Left ventricle myocardium superior (tissue), 1 donor: Measurements from ENCODE around the gene HTR1B. TPM values are rescaled to one million over a fixed set of nuclear protein-coding genes. Genes with fewer than 3 reads are reported as not detected.

ENCODE experiments used
- ATAC-seq: fragments of 200-7000 bp; cut with Tn5 transposase; one replicate; pipeline ENCODE4 v1.9.1; 2020; ENCODE audit warnings: mild to moderate bottlenecking, moderate library complexity
- DNase-seq: peaks from one replicate; pipeline ENCODE4 v3.0.0-alpha.2; 2020
- intact Hi-C: fragments of 100-400 bp; cut with micrococcal nuclease; formaldehyde crosslinking; loops from one replicate; pipeline ENCODE4 v1.11.0; 2022
- long read RNA-seq: library from polyadenylated mRNA; unstranded; transcript quantifications from one replicate; pipeline ENCODE4 v2.0.0, GENCODE V29; 2021
- total RNA-seq: library from RNA; stranded (reverse); fragmentation: NEBNext Ultra II Directional; extraction: Animal tissue kit (Norgen Biotek cat#: 25700); gene quantifications from one replicate; pipeline ENCODE4 v1.2.1, GENCODE V29; 2021
- donor health status: DM: no; HTN: yes; CAD: no; lungs with severe emphysema.

The HTR1B gene, protein sequence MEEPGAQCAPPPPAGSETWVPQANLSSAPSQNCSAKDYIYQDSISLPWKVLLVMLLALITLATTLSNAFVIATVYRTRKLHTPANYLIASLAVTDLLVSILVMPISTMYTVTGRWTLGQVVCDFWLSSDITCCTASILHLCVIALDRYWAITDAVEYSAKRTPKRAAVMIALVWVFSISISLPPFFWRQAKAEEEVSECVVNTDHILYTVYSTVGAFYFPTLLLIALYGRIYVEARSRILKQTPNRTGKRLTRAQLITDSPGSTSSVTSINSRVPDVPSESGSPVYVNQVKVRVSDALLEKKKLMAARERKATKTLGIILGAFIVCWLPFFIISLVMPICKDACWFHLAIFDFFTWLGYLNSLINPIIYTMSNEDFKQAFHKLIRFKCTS
- total RNA-seq = not detected
- long read RNA-seq = 0 reads

DNA sequence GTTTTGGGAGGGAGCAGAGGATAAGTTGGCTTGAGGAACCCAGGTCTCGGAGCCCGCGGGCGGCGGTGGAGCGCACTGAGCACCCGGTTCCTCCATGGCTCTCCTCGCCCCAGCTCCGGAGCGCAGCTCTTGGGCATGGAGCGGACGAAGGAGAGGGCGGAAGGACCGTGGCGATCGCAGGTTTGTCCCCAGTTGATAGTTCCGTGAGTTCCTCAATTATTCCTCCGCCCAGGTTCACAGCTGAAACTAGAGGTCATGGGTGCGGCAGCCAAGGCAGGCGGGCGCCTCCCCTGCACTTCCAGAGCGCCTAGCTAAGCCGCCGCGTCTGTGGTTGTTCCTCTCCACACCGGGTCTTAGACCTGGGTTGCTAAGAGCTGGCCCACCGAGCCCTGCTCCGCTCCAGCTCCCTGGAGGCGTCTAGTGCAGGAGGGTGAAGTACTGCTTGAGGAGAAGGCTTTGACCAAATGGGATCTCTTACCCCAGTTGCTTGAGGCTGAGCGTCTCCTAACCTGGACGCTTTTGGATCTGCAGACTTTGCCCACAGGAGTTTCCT lies at the start of gene HTR1B:
HTR1B (minus strand) TSS at position 184 of the 553 bp plus-strand sequence; CDS start at position 96, 88 bp downstream.
- peak; percentile 22 for ATAC-seq
- intact Hi-C loops = no loop called here
- no peak for DNase-seq

DNA sequence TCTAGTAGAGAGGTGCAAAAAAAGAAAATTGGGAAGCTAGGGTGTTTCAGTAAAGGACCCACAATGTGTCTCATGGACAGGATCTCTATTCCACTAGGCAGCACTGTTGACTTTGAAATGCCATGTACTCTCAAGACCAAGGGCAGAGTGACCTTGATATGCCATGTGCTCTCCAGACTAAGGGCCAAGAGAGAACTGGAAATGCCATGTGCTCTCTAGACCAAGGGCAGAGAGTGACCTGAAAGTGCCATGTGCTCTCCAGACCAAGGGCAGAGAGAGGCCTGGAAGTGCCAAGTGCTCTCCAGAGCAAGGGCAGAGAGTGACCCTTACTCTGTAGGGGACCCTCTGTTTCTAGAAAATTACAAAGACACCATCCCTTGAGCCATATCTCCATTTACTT lies 49.3 kb upstream of the HTR1B start:
- intact Hi-C loops = no loop called here
- DNase-seq (no peak), ATAC-seq (no peak)

DNA sequence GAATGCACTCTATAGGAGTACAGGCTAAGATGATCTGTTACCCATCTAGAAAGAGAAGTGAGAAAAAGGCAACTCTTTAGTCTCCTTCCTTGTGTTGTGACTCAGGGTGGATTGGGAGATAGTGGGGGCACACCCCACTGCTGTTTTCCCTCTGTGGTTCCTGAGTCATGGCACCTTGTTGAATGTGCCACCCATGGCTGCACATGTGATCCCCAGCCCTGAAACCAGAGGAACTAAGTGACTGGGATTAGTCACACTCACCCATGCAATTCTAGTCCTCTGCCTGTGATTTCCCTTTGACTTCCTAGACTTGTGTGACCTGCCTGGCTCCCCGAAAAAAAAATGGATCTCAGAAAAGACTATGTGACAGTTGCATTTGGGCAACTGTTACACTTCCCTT lies 48.6 kb upstream of the HTR1B start:
- DNase-seq (no peak), ATAC-seq (no peak)
- intact Hi-C loops = no loop called here

DNA sequence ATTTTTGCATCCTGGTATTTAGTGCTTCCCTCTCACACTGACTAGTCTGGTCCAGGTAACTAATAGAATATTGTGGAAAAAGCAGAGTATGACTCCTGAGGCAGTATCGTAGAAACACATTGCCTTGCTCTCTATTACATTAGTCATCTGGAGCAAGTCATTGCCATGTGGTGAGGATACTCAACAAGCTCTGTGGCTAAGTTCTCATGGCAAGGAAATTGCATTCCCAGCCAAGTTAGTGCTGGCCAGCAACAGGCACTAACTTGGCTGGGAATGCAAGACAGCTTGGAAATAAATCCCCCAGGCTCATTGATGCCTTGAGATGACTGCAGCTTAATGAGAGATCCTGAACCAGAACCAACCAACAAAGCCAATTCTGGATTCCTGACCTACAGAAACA lies 39.7 kb upstream of the HTR1B start:
- DNase-seq (no peak), ATAC-seq (no peak)
- intact Hi-C loops = no loop called here

DNA sequence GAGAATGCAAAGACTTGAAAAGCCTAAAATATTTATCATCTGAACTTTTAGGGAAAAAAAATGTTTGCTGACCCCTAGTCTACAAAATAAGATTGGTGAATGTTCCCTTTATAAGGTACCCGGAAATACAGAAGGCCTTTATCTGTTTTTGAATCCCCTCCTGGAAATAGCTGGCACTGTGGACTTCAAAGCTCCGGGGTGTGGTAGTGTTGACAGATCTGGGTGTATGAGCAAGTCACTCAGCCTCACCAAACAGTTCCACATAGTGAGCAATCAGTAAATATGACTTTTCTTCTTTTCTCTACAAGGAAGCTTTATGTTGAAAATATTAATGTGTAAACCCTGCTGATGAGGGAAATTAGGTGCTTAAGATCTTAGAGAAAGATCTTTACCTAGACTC lies 29.2 kb upstream of the HTR1B start:
- DNase-seq (no peak), ATAC-seq (no peak)
- intact Hi-C loops = no loop called here

DNA sequence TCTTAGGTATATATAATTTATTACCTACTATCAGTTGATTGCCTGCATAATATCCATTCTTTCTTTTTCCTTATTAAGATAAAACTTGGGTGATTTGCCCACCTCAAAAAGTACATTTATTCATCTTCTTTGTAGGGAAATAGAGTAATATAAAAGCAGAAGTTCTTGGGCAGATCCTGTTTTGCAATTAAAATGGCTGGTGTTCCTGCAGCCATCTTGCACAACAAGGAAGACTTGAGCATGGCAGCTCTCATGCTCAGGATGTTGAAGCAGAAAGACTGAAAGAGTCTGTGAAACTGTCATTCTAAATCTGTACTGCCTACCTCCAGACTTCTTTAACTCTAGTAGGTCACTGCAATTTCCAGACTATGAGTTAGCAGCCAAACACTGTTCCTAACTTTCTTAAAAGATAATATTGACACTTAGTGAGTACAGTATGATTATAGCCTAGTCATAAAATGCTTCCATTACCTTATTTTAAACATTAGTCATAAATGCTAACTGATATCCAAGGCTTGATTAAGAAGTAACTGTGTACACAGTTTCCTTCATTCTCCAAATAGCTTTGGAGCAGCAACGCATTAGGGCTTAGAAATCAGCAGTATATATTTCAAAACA lies 24.6 kb upstream of the HTR1B start:
- DNase-seq (no peak), ATAC-seq (no peak)
- intact Hi-C loops = no loop called here

DNA sequence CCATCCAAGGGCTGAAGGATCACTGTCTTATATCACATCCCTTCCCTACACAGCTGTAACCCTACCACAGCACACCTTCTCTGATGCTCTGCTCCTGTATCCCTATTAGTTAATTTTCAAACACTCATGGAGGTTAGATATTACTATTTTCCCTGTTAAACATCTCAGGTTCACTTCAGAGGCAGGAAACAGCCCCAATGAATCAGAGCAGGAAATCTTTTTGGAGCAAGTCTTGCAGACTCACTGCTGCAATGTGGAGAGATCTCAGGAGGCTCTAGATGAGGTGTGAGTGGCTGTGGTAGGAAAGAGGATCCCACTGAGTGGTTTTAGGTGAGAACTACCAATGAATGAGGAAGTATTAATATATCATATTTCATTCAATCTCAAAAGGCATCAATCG lies 19.7 kb upstream of the HTR1B start:
- intact Hi-C loops = no loop called here
- no peak for DNase-seq
- ATAC-seq = no peak

DNA sequence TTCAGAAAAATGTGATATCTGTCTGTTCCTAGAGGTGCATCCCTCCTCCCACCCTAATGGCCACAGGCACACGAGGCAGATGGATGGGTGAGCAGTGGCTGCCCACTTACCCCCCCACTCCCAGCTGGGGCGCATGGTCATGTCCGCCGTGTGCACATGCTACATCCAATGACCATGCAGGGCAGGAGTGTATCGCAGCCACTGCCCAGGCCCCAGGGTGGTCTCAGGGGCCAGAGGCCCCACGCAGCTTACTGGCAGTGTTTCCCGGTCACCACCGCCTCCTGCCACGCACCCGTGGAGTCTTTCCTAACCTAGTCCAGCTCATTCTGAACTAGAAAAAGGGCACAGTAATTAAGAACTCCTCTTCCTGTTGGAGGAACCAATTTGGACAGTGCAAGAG lies 11.7 kb upstream of the HTR1B start:
- intact Hi-C loops = no loop called here
- ATAC-seq (no peak), DNase-seq (no peak)

DNA sequence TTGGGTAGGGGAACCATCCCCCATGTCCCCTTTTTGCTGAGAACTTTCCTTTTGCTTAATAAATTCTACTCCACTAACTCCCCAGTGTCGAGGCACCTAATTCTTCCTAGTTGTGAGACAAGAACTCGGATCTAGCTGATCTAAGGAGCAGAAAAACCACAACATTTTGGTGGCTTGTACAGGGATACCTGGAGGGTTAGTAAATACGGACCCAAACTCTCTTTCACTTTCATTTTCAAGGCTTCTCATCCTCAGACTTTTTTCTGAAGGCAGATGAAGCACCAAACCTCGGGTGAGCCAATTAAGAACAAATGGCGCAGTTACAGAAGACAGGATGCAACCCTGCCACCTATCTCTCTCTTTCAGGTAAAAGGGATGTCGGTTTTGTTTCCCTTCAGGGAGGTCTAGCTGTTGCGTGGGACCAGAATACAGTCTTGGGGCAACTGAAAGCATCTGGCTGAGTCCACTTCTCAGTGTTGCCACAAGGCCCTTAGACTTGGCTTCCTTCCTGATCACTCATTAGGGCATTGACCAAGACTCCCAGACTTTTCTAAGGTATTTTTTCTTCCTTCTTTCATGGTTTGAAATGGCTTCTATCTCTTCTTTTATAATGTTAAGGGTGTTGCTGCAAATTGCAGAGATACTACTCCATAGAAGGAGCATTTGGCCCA lies 11.1 kb upstream of the HTR1B start:
- DNase-seq = no peak
- no peak for ATAC-seq
- intact Hi-C loops = no loop called here

DNA sequence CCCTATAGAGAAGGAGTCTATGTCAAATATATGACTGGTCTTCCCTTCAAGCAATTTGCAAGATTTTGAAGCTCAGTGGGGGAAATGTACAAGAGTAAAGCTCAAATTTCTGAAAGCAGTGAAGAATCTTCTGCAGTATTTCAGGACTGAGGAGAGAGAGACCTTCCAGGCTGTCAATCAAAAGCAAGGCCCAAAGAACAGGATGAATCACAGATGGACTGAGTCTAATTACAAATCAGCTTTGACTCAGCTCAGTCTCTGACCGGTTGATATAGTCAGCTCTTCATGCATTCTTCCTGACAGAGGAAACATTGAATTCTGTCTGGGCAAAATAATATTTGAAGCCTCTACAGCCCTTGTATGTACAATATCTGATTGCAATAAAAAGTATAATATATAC lies 7.7 kb upstream of the HTR1B start:
- intact Hi-C loops = no loop called here
- ATAC-seq = no peak
- no peak for DNase-seq

DNA sequence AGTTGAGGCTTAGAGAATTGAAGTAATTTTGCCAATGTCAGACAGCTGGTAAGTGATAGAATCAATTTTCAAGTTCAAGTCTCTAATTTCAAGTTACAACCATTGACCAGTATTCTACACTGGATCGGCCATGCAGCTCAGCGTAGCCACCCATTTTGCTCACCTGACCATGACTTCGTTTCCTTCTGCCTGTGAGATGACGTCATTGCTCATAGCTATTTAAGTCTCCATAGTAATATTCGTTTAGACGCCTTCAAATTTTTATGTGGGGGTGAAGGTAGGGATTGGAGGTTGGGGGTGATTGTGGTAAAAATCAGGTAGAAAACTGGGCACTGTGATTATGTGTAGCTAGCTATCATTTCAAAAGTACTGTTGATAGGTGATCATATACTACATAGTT lies 5.6 kb upstream of the HTR1B start:
- intact Hi-C loops = no loop called here
- DNase-seq (no peak), ATAC-seq (no peak)

DNA sequence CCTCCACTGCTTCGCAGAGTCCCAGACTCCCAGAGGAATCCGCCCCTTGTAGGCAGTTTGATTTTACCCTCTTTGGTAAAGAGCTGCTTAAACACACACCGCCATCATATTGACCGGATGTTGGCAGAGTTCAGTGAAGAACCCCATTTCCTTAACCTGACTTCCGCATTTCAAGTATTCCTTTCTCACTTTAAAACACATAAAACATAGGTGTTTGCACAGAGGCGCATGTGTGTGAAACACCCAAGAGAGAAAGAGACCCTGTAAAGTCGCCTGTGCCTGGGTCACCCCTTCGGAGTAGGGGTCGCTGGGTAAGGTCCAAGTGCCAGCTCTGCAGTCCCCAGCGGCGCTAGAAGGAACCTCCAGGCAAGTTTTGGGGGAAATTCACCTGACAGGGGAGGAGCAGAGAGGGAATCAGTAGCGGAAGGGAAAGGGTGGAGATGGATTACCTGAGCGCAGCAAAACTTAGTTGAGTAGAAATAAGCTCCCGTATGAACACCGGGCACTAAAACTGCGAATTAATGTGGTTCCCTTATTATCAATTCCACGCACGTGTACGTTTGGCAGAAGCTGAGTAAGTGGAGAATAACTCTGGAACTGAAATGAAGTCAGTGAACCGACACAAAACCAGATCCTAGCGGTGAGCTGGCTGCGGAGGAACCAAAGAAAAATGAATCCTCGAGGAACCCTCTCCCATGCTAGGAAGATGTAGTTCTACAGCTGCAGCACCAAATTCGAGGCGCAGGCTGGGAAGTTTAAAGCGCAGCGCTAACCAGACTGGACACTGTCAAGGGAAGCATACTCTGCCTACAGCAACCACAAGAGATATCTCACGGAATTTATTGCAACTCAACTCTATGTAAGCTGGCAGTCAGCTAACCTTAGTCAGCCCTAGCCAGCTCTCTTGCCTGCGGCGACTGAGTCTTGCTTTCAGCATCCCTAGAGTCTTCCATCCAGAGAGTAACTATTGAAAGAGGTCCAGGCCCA lies 3.5 kb upstream of the HTR1B start:
- ATAC-seq (peak; percentile 44), DNase-seq (no peak)
- intact Hi-C loops = no loop called here

DNA sequence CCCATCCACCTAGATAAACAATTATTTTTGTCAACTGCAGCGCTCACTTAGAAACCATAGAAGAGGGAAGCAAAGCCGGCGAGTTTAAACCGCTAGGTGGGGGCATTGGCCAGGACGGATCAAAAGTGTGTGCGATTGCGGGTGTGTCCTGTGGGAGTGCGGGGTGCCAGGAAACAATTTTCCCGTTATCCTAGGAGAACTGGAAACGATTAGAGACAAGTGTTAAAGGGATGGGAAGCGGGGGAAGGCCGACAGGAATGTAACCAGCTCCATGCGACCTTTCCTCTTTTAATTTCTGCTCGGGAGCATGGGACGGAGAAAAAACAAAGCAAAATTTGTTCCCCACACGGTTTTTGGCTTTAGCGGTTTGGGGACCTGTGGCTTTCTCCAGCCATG lies 2.8 kb upstream of the HTR1B start:
- ATAC-seq (peak; percentile 90), DNase-seq (peak; percentile 41)
- intact Hi-C loops = no loop called here

DNA sequence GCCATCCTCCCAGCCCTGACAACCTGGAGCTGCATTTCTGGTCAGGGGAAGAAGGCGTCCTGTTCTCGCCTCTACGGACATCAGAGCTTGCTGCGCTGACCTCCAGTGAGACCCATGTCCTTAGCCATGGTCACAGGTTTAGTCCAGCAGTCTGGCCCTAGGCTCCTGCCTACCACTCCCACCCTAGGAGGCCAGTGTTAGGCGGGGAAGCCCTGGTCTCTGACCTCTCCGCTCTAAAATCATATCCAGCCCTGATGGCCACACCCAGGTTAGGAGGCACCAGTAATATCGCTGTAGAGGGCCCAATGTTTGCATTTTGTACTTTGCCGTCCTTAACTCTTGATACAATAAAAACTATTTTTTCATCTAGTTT lies 1.2 kb upstream of the HTR1B start:
- intact Hi-C loops = no loop called here
- DNase-seq (no peak), ATAC-seq (no peak)

DNA sequence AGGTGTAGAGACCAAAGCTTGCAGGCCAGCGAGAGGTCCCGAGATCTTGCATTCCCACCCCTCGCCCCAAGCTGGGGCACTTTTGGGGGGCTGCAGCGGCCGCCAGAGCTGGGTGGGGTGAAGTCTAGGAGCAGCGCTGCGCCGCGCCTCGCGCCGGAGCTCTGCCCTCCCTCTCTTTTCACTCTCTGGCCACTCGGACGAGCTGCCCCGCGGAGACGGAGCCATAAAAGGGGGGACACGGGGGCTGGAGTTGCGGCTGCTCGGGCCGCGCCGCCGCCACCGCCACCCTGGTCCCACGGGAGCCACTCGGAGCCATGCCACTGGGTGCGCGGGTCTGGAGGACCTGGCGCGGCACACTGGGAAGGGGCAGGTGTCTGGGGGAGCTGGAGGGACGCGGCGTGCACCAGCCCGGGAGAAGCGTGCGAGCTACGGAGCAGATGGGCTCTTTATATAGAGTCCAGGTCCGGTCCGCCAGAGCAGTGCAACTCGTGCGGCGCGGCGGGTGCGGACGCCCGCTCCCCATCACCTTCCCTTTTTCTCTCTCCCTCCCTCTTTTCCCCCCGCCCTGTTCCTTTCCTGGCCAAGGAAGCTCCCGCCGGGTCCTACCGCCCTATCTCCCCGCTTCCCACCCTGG lies 687 bp upstream of the HTR1B start:
- no peak for DNase-seq
- ATAC-seq = no peak
- intact Hi-C loops = no loop called here

DNA sequence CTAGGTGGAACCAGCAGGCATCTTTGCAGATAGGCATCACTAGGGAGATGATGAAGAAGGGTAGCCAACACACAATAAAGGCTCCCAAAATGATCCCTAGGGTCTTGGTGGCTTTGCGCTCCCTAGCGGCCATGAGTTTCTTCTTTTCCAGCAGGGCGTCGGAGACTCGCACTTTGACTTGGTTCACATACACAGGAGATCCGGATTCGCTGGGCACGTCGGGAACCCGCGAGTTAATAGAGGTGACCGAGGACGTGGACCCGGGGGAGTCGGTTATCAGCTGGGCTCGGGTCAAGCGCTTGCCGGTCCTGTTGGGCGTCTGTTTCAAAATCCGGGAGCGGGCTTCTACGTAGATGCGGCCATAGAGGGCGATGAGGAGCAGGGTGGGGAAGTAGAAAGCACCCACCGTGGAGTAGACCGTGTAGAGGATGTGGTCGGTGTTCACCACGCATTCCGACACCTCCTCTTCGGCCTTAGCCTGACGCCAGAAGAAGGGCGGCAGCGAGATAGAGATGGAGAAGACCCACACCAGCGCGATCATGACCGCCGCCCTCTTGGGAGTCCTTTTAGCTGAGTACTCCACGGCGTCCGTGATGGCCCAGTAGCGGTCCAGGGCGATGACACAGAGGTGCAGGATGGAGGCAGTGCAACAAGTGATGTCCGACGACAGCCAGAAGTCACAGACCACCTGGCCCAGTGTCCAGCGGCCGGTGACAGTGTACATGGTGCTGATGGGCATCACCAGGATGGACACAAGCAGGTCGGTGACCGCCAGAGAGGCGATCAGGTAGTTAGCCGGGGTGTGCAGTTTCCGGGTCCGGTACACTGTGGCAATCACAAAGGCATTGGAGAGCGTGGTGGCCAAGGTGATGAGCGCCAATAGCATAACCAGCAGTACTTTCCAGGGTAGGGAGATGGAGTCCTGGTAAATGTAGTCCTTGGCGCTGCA lies 658 bp downstream of the HTR1B start:
- intact Hi-C loops = no loop called here
- no peak for ATAC-seq
- no peak for DNase-seq

DNA sequence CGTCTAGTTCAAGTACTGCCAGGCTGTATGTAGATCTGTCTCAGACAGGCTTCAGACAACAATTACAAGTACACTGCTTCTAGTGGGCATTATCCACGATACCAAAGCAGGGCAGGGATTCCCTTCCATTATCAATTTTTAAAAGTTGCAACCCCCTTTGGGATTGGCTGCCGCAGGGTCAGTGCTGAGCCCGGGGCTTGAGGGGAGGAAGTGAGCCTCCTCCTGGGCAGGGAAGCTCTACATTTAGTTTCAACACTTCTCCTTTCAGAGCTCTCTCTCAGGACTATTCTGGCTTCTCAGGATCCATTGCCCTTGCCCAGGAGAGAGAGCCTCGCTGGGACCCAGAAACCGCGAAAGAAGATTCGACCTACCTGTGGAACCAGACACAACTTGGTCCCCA lies 1.5 kb downstream of the HTR1B start:
- DNase-seq (no peak), ATAC-seq (no peak)
- intact Hi-C loops = no loop called here

DNA sequence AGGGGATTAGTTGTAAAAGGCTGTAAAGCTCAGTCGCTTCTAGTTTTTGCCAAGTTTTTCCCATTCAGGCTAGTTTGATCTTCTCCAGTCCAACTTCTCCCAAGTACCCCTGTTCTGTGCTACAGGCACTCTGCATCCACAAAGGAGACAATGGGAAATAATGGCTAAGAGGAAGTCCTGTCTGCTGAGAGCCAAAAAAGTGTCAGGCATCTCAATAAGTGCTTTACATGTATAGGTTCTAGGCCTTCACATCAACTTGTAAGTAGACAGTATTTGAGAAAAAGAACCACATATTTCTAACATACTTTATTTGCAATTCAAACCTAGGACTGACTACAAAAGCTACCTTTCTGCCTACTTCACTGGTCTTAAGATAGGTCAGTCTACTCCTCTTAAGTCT lies 4.9 kb downstream of the HTR1B start:
- intact Hi-C loops = loop anchor here (5.0 kb wide), 1 partner anchor 1526 kb away; no protein-coding TSS in a partner anchor
- no peak for DNase-seq
- ATAC-seq = no peak
